Vagina (tissue), 2 donors: ENCODE results near the gene UNK. TPM values are rescaled to one million over a fixed set of nuclear protein-coding genes. Genes with fewer than 3 reads are reported as not detected.
A peak's percentile ranks its signal among the peaks of the same experiment; 100 is the strongest.

ENCODE experiments used
- DNase-seq, 2 donors: peaks; one replicate each; pipeline ENCODE4 v3.0.0-alpha.2; 2017; ENCODE audit errors: extremely low spot score in 2 of 2
- H3K27ac ChIP-seq: fragments of 200-600 bp; sonication (generic); one replicate; pipeline ENCODE4 v1.5.1; 2019
- H3K27me3 ChIP-seq: fragments of 200-600 bp; sonication (generic); one replicate; pipeline ENCODE4 v1.5.1; 2019
- H3K36me3 ChIP-seq, 2 donors: fragments of 200-600 bp; sonication (generic); one replicate each; pipeline ENCODE4 v1.5.1; 2017 to 2019
- H3K4me1 ChIP-seq: fragments of 200-600 bp; sonication (generic); one replicate; pipeline ENCODE4 v1.5.1; 2019
- H3K4me3 ChIP-seq, 2 donors: fragments of 200-600 bp; sonication (generic); 1 replicate in 1 of 2; 2 replicates in 1 of 2; pipeline ENCODE4 v1.5.1; 2016 to 2019
- H3K9me3 ChIP-seq: fragments of 200-600 bp; sonication (generic); one replicate; pipeline ENCODE4 v1.5.1; 2019
- CTCF ChIP-seq, 3 experiments: fragments of 450-650 bp in 2 of 3; fragments of 200-600 bp in 1 of 3; sonication (generic) in 1 of 3; IDR thresholded peaks; one replicate each; pipeline ENCODE4 v1.5.1; 2017 to 2019; ENCODE audit warnings: antibody characterized with exemption in 3 of 3, mild to moderate bottlenecking in 2 of 3, moderate library complexity in 2 of 3
- POLR2A ChIP-seq, 2 donors: fragments of 450-650 bp; IDR thresholded peaks; one replicate each; pipeline ENCODE4 v1.6.1; 2017; ENCODE audit warnings: antibody characterized with exemption in 2 of 2, mild to moderate bottlenecking in 2 of 2, moderate library complexity in 2 of 2
- POLR2AphosphoS5 ChIP-seq, 2 donors: sonication (generic); formaldehyde crosslinking; IDR thresholded peaks; one replicate each; pipeline ENCODE4 v1.9.0; 2017; ENCODE audit warnings: antibody characterized with exemption in 2 of 2, mild to moderate bottlenecking in 2 of 2, low read depth in 1 of 2; ENCODE audit not compliant: insufficient read depth in 1 of 2
- intact Hi-C: fragments of 100-400 bp; cut with DNase I; formaldehyde crosslinking; loops from one replicate; pipeline ENCODE4 v1.15.1; 2023
- total RNA-seq: library from RNA; depleted of rRNA; stranded (reverse); fragments of >200 nt; gene quantifications from one replicate; pipeline ENCODE4 v1.2.3, GENCODE V29; 2016

Gene UNK
- total RNA-seq, 1 donor from 2014 or later = 35.1 TPM

DNA sequence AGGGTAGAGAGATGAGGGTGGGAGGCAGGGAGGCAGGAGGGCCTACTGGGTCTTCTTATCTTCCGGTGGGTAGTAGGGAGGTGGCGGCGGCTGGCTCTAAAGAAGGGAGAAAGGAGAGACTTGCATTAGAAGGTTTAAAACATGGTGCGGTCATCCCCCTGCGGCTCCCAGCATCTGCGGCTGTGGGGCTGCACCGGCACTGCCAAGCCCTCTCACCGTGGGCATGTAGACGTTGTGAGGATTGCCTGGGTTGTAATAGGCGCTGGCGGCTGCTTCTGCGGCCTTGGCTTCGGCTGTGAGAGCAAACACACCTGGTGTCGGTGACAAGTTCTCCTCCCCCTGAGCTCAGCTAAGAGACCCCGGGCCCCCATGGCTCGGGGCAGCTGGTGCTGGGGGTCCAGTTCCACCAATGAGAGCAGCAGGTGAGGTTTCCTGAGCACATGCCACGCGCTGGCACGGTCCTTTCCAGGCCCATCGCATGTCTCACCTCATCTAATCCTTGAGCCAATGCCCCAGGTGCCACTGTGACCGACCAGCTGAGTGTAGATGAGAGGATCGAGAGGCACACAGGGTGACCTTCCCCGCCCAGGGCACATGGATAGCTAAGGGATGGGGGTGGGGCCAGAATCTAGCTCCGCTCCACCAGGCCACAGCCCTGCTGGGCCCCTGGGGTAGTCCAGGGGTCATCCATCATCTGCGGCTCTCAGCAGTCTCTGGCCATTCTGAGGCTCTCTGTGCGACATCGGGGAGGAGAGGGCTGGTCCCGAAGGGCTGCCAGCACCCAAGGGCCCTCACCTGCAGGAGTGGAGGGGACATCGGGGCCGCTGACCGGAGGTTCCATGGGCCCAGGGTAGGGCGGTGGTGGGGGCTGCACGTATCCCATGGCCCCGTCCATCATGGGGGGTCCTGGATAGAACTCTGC is 62.3 kb downstream of the UNK start:
- intact Hi-C loops = loop anchor here (5.0 kb wide), 2 partner anchors 45 to 70 kb away; a partner anchor contains a TSS
- Histone ChIP-seq H3K4me3 (no peak overlapping the region), H3K4me1 (peaks cover 60% of the 10 kb centered on the region), H3K9me3 (no peaks in the 10 kb centered on the region), H3K27ac (peak overlapping the region; percentile 93), H3K36me3 (peaks cover 8 to 54% of the 10 kb centered on the region in 2 donors), H3K27me3 (no peaks in the 10 kb centered on the region)
- no peak for DNase-seq
- TF ChIP-seq CTCF (IDR thresholded peaks at IDR 0.05) (no peak), POLR2AphosphoS5 (IDR thresholded peaks at IDR 0.05; ENCODE audit: insufficient read depth in 1 of 2, low read depth in 1 of 2) (peak in 1 of 2 donors; percentile 16)

DNA sequence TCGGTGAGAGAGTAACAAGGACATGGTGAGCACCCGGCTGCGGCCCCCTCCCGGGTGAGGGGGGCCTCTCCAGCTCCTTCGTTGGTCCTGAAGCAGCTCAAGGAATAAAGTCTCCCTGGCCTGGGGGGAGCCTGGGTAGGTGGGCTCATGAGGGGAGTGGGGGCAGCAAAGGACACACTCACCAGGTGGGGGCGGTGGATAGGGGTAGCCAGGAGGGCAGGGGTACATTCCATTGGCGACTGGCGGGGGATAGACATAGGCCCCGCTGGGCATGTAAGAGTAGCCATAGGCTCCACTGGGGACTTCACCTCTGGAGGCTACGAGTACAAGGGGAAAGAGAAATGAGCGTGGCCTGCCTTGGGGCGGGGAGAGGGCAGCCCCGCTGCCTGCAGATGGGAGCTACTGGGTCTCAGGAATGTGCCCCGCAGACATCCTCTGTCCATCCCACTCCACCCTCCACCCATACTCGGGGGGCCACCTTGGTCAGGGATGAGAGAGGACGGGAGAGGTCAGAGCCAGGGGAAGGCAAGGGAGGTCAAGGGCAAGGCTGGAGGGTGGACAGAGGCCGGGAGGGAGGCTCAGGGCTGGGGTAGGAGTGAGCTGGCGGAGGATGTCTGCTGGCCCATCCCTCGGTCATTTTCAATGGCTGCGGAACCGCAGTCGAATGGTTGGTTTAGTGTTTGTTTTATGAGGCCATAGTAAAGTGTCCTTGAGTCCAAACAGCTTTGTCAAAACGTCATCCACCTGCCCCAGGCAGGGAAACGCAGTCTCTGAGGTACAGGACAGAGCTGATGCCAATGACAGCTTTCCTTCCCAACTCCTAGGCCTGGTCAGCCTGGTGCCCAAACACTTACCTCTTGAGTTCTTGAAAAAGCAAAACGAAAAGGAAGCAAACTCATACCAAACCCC is 63.3 kb downstream of the UNK start:
- intact Hi-C loops = loop anchor here (5.0 kb wide), 2 partner anchors 44 to 71 kb away; a partner anchor contains a TSS
- no peaks in the 10 kb centered on the region for H3K9me3 ChIP-seq
- H3K27me3 ChIP-seq = no peaks in the 10 kb centered on the region
- TF ChIP-seq POLR2AphosphoS5 (IDR thresholded peaks at IDR 0.05; ENCODE audit: insufficient read depth in 1 of 2, low read depth in 1 of 2) (no peak), CTCF (IDR thresholded peaks at IDR 0.05) (no peak), POLR2A (IDR thresholded peaks at IDR 0.05) (no peak)
- no peak overlapping the region for H3K4me3 ChIP-seq
- peaks cover 8 to 60% of the 10 kb centered on the region in 2 donors for H3K36me3 ChIP-seq
- peaks cover 67% of the 10 kb centered on the region for H3K4me1 ChIP-seq
- peak overlapping the region; percentile 93 for H3K27ac ChIP-seq
- no peak for DNase-seq

DNA sequence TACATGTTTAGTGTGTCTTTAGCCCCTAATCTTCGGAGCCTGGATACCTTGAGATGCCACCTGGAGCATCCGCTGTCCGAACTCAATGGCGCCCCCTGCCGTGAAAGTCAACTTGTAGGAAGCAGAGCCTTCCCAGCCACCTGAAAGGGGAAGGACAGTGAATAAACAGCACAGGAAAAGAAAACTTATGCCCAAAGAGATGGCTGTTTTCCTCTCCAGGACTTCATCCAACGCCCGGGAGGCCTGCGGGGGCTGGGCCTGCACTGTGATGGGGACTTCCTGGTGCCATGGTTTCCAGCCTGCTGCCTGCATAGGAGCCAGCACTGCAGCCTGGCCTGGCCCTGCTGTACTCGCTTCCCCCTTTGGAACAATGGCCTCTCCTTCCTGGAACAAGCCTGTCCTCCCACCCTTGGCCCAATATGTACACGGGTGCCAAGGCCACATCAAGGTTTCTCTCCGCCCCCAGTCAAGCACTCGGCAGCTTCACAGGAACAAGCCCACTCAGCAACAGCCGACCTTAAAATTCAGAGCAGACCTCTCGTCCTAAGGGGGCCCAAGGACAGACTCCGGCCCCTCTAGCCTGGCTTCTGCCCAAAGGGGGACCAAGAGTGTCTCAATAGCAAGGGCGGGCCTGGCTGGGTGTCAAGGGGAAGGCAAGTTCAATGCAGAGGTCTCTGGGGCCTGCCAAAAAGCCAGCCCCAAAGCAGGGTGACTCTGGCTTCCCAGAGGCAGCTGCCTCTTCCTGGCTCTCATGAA is 64.1 kb downstream of the UNK start:
- TF ChIP-seq CTCF (IDR thresholded peaks at IDR 0.05) = peak; percentile 11 to 45 (median 15)
- TF ChIP-seq POLR2A (IDR thresholded peaks at IDR 0.05) = no peak
- peak; percentile 57 to 70 for TF ChIP-seq POLR2AphosphoS5 (IDR thresholded peaks at IDR 0.05; ENCODE audit: insufficient read depth in 1 of 2, low read depth in 1 of 2)
- Histone ChIP-seq H3K36me3 (peaks cover 8 to 60% of the 10 kb centered on the region in 2 donors), H3K27me3 (no peaks in the 10 kb centered on the region), H3K9me3 (no peaks in the 10 kb centered on the region), H3K4me1 (peaks cover 76% of the 10 kb centered on the region), H3K4me3 (no peak overlapping the region), H3K27ac (peak overlapping the region; percentile 12)
- intact Hi-C loops = loop anchor here (5.0 kb wide), 2 partner anchors 44 to 71 kb away; a partner anchor contains a TSS
- DNase-seq = no peak

- Histone ChIP-seq H3K9me3 (no peaks in the 10 kb centered on the region), H3K27ac (peak overlapping the region; percentile 12), H3K27me3 (no peaks in the 10 kb centered on the region), H3K36me3 (peaks cover 8 to 60% of the 10 kb centered on the region in 2 donors), H3K4me3 (no peak overlapping the region), H3K4me1 (peaks cover 80% of the 10 kb centered on the region)
- DNase-seq = no peak
- intact Hi-C loops = loop anchor here (5.0 kb wide), 2 partner anchors 43 to 72 kb away; a partner anchor contains a TSS
- TF ChIP-seq POLR2AphosphoS5 (IDR thresholded peaks at IDR 0.05; ENCODE audit: insufficient read depth in 1 of 2, low read depth in 1 of 2) = no peak
- no peak for TF ChIP-seq POLR2A (IDR thresholded peaks at IDR 0.05)
- no peak for TF ChIP-seq CTCF (IDR thresholded peaks at IDR 0.05)
Observed at GRCh38 chr17:75849279-75849646, 64.7 kb downstream of the UNK start.
